Measurements from ENCODE around the gene GAPDH.

The GAPDH gene

GRCh38 chr12:6539707-6540134 is 5.4 kb downstream of the GAPDH start:
- peaks cover 52% of the 10 kb centered on the region for H3K4me1 Mint-ChIP-seq
- H3K4me3 Mint-ChIP-seq, result peak overlapping the region; percentile 2 to 58 (median 31)
- TF ChIP-seq, protein P1, sequence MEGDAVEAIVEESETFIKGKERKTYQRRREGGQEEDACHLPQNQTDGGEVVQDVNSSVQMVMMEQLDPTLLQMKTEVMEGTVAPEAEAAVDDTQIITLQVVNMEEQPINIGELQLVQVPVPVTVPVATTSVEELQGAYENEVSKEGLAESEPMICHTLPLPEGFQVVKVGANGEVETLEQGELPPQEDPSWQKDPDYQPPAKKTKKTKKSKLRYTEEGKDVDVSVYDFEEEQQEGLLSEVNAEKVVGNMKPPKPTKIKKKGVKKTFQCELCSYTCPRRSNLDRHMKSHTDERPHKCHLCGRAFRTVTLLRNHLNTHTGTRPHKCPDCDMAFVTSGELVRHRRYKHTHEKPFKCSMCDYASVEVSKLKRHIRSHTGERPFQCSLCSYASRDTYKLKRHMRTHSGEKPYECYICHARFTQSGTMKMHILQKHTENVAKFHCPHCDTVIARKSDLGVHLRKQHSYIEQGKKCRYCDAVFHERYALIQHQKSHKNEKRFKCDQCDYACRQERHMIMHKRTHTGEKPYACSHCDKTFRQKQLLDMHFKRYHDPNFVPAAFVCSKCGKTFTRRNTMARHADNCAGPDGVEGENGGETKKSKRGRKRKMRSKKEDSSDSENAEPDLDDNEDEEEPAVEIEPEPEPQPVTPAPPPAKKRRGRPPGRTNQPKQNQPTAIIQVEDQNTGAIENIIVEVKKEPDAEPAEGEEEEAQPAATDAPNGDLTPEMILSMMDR (IDR thresholded peaks at IDR 0.05; ENCODE audit: unreplicated experiment in 3 of 3), result no peak
- H3K9me3 Mint-ChIP-seq, result no peaks in the 10 kb centered on the region
- H3K27me3 Mint-ChIP-seq (ENCODE audit: low read depth), result no peaks in the 10 kb centered on the region
- peak overlapping the region; percentile 90 to 97 (median 94) for H3K27ac Mint-ChIP-seq
- peaks cover 46% of the 10 kb centered on the region for H3K36me3 Mint-ChIP-seq (ENCODE audit: low read depth)

- peaks cover 52% of the 10 kb centered on the region for H3K4me1 Mint-ChIP-seq
- H3K27ac Mint-ChIP-seq, result peak overlapping the region; percentile 90 to 97 (median 94)
- TF ChIP-seq, protein P1 (IDR thresholded peaks at IDR 0.05; ENCODE audit: unreplicated experiment in 3 of 3), result no peak
- H3K4me3 Mint-ChIP-seq, result peak overlapping the region; percentile 37 to 64 (median 58)
- no peaks in the 10 kb centered on the region for H3K9me3 Mint-ChIP-seq
- peaks cover 46% of the 10 kb centered on the region for H3K36me3 Mint-ChIP-seq (ENCODE audit: low read depth)
- no peaks in the 10 kb centered on the region for H3K27me3 Mint-ChIP-seq (ENCODE audit: low read depth)
Observed at GRCh38 chr12:6540181-6540877, 6.0 kb downstream of the GAPDH start.

DNA sequence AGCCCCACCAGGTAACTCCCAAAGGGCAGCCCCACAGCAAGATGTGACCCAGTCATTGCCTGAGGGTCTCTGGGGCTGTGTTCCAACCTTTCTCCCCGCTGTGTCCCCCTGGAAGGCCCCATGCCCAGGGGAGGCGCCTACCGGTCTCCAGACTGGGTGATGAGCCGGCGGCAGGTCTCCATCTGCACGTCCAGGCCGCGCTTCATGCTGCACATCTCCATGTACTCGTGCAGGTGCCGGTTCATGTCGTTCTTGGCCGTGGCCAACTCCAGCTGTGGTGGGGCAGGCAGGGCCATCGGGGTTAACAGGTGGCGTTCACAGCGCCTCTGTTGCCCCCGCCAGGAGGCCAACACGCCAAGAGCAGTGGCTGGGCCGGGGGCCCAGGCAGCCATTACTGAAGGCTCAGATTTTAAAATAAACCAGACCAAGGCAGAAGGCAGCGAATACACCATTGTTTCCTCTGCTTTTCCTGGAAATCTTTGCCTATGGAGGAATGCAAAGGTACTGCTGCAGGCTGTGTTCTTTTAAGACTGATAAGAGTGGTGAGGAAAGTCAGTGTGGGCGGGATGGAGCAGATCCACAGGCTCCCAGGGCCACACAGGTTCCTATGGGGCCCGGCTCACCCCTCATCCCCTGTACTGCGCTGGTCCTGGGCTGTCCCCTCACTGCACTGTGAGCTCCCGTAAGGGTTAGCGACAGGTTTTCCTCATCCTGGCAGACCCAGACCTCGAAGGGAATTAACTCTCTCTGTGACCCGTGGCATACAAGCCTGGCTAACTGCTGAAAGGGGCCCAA is 7.3 kb downstream of the GAPDH start:
- peaks cover 51% of the 10 kb centered on the region for H3K36me3 Mint-ChIP-seq (ENCODE audit: low read depth)
- H3K27ac Mint-ChIP-seq, result peak overlapping the region; percentile 90 to 97 (median 94)
- no peaks in the 10 kb centered on the region for H3K27me3 Mint-ChIP-seq (ENCODE audit: low read depth)
- no peaks in the 10 kb centered on the region for H3K9me3 Mint-ChIP-seq
- peaks cover 55% of the 10 kb centered on the region for H3K4me1 Mint-ChIP-seq
- peak overlapping the region in 1 of 3 experiments; percentile 3 for H3K4me3 Mint-ChIP-seq
- TF ChIP-seq, protein P1 (IDR thresholded peaks at IDR 0.05; ENCODE audit: unreplicated experiment in 3 of 3), result no peak

GRCh38 chr12:6542209-6543009 is 8.1 kb downstream of the GAPDH start:
- no peaks in the 10 kb centered on the region for H3K27me3 Mint-ChIP-seq (ENCODE audit: low read depth)
- H3K4me1 Mint-ChIP-seq, result peaks cover 61% of the 10 kb centered on the region
- TF ChIP-seq, protein P1 (IDR thresholded peaks at IDR 0.05; ENCODE audit: unreplicated experiment in 3 of 3), result no peak
- H3K9me3 Mint-ChIP-seq, result no peaks in the 10 kb centered on the region
- peak overlapping the region; percentile 90 to 93 (median 91) for H3K27ac Mint-ChIP-seq
- peaks cover 53% of the 10 kb centered on the region for H3K36me3 Mint-ChIP-seq (ENCODE audit: low read depth)
- peak overlapping the region in 1 of 3 experiments; percentile 3 for H3K4me3 Mint-ChIP-seq

DNA sequence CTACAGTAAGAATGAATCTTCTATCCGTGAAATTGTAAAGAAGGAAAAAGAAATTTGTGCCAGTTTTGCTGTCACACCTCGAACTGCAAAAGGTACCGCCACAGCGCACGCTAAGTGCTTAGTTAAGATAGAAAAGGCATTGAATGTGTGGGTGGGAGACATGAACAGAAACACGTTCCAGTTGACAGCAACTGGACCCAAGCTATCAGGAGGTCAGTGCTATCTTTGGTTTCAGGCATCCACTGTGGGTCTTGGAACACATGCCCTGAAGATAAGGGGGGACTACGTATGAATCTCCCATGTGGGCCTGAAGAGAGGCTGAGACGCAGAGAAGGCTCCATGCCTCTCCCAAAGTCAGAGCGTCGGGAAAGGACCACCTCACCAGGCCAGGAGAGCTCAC is 11.7 kb downstream of the GAPDH start:
- Mint-ChIP-seq H3K4me3 (peak overlapping the region in 1 of 3 experiments; percentile 45), H3K27me3 (ENCODE audit: low read depth) (no peaks in the 10 kb centered on the region), H3K27ac (peak overlapping the region; percentile 57 to 77 (median 76)), H3K4me1 (peaks cover 57% of the 10 kb centered on the region), H3K36me3 (ENCODE audit: low read depth) (peaks cover 38% of the 10 kb centered on the region), H3K9me3 (no peaks in the 10 kb centered on the region)
- TF ChIP-seq, protein P1 (IDR thresholded peaks at IDR 0.05; ENCODE audit: unreplicated experiment in 3 of 3), result no peak
